K562 (cell line): ENCODE data around the gene CDKL5. TPM values are rescaled to one million over a fixed set of nuclear protein-coding genes. Genes with fewer than 3 reads are reported as not detected.

Source experiments
- ARID4B ChIP-seq: sonication (generic); formaldehyde crosslinking; IDR thresholded peaks from 2 replicates; pipeline ENCODE4 v1.8.0; 2022; ENCODE audit warnings: mild to moderate bottlenecking, missing genetic modification reagents
- CHCHD3 ChIP-seq: fragments of 250-450 bp; sonication (Bioruptor Pico); IDR thresholded peaks from 2 replicates; pipeline ENCODE4 v2.1.2; 2022; ENCODE audit warnings: mild to moderate bottlenecking
- GABPB2 ChIP-seq: fragments of 250-450 bp; sonication (Bioruptor Pico); conservative IDR thresholded peaks from 2 replicates; pipeline ENCODE4 v1.5.1; 2021; ENCODE audit warnings: mild to moderate bottlenecking
- ZFX ChIP-seq: sonication (generic); formaldehyde crosslinking; IDR thresholded peaks from 2 replicates; pipeline ENCODE4 v1.8.0; 2022; ENCODE audit warnings: mild to moderate bottlenecking, missing genetic modification reagents, moderate library complexity
- ZNF274 ChIP-seq: IDR thresholded peaks from 2 replicates; pipeline ENCODE4 v1.6.1; 2011; ENCODE audit warnings: low read depth, mild to moderate bottlenecking, low read length, moderate library complexity, borderline replicate concordance
- polyA plus RNA-seq, 8 experiments: library from polyadenylated mRNA; depleted of rRNA in 4 of 8; stranded (reverse) in 5 of 8; unstranded in 3 of 8; fragments of >200 nt; fragmentation: Nextera tagmentation in 2 of 8; fragmentation: Illumina TruSeq in 1 of 8; extraction: Ambion mirVana in 2 of 8; extraction: Trizol in 1 of 8; gene quantifications; 2 replicates each; pipeline versions ENCODE4 v1.2.1 to v1.2.3, GENCODE V29; 2011 to 2014; ENCODE audit warnings: inconsistent platforms in 1 of 8, missing spikeins in 1 of 8
- total RNA-seq, 7 experiments: library from RNA; depleted of rRNA in 6 of 7; stranded (reverse); fragments of >200 nt in 6 of 7; fragmentation: Illumina TruSeq in 2 of 7; extraction: Trizol in 2 of 7; gene quantifications; 2 replicates each; pipeline versions ENCODE4 v1.2.1 to v1.2.3, GENCODE V29; 2011 to 2021; ENCODE audit warnings: low replicate concordance in 1 of 7
- TF ChIP-seq, protein P1 (sequence below): sonication (generic); formaldehyde crosslinking; IDR thresholded peaks from 2 replicates; pipeline ENCODE4 v1.8.0; 2023; ENCODE audit warnings: missing genetic modification reagents, mild to moderate bottlenecking, borderline replicate concordance

Gene CDKL5
- total and polyA plus RNA-seq, 9 of the 15 experiments (the other 6 are each of a cell fraction or from before 2014, with no cell fraction given) = under 0.01 to 0.21 (median 0.04) TPM

DNA sequence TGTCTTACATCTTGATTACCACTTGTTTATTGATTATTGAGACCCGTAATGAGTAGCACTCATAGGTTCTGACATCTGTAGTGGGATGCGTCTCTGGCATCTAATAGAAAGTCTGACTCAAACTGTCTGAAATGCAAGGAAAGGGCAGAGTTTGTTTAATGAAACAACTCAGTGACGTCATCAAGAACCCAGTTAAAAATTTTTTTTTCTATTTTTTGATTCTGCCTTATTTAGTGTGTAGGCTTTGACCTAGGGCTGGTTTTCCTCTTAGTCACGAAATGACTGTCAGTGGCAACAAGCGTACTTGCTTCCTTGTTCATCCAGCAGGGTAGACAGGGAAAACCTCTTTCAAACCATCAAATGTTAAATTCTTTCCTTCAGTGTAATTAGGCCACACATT, 3.1 kb upstream of the CDKL5 start (continued):
- TF ChIP-seq, protein P1, sequence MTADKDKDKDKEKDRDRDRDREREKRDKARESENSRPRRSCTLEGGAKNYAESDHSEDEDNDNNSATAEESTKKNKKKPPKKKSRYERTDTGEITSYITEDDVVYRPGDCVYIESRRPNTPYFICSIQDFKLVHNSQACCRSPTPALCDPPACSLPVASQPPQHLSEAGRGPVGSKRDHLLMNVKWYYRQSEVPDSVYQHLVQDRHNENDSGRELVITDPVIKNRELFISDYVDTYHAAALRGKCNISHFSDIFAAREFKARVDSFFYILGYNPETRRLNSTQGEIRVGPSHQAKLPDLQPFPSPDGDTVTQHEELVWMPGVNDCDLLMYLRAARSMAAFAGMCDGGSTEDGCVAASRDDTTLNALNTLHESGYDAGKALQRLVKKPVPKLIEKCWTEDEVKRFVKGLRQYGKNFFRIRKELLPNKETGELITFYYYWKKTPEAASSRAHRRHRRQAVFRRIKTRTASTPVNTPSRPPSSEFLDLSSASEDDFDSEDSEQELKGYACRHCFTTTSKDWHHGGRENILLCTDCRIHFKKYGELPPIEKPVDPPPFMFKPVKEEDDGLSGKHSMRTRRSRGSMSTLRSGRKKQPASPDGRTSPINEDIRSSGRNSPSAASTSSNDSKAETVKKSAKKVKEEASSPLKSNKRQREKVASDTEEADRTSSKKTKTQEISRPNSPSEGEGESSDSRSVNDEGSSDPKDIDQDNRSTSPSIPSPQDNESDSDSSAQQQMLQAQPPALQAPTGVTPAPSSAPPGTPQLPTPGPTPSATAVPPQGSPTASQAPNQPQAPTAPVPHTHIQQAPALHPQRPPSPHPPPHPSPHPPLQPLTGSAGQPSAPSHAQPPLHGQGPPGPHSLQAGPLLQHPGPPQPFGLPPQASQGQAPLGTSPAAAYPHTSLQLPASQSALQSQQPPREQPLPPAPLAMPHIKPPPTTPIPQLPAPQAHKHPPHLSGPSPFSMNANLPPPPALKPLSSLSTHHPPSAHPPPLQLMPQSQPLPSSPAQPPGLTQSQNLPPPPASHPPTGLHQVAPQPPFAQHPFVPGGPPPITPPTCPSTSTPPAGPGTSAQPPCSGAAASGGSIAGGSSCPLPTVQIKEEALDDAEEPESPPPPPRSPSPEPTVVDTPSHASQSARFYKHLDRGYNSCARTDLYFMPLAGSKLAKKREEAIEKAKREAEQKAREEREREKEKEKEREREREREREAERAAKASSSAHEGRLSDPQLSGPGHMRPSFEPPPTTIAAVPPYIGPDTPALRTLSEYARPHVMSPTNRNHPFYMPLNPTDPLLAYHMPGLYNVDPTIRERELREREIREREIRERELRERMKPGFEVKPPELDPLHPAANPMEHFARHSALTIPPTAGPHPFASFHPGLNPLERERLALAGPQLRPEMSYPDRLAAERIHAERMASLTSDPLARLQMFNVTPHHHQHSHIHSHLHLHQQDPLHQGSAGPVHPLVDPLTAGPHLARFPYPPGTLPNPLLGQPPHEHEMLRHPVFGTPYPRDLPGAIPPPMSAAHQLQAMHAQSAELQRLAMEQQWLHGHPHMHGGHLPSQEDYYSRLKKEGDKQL (CRISPR knock-in tag) = no peak
- TF ChIP-seq ARID4B (CRISPR knock-in tag) (no peak), ZFX (no peak), ZNF274 (no peak), GABPB2 (CRISPR knock-in tag) (no peak), CHCHD3 (no peak)
